ENCODE results near the gene MAP3K4.

DNA sequence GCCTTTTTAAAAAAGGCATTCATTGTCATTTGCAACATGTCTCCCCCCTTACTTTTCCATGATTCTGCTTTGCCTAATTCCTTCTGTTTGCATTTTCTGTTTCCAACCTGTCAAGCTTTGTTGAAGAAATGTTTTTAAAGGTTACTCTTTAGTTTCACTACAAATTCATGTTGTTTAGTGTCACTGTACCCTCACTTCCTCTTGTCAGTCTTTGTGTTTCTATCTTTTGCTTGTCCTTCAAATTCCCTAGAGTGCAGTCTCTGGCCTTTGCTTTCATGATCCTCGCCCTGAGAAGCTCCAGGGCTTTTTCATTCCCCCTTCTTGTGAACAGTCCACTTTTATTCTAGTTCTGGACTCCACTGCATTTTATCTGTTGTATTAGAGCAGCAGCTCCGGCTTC is 90.6 kb downstream of the MAP3K4 start:
- TF ChIP-seq, protein P1, sequence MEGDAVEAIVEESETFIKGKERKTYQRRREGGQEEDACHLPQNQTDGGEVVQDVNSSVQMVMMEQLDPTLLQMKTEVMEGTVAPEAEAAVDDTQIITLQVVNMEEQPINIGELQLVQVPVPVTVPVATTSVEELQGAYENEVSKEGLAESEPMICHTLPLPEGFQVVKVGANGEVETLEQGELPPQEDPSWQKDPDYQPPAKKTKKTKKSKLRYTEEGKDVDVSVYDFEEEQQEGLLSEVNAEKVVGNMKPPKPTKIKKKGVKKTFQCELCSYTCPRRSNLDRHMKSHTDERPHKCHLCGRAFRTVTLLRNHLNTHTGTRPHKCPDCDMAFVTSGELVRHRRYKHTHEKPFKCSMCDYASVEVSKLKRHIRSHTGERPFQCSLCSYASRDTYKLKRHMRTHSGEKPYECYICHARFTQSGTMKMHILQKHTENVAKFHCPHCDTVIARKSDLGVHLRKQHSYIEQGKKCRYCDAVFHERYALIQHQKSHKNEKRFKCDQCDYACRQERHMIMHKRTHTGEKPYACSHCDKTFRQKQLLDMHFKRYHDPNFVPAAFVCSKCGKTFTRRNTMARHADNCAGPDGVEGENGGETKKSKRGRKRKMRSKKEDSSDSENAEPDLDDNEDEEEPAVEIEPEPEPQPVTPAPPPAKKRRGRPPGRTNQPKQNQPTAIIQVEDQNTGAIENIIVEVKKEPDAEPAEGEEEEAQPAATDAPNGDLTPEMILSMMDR (IDR thresholded peaks at IDR 0.05): no peak
- TF ChIP-seq POLR2A (IDR thresholded peaks at IDR 0.05): no peak

Measured in lower leg skin (tissue), 3 donors.